DND-41 (cell line): ENCODE results near the gene RAP1B.

Source experiments
- CTCF ChIP-seq: IDR thresholded peaks from 2 replicates; pipeline ENCODE4 v1.5.1; 2012; ENCODE audit warnings: borderline replicate concordance, low read length, moderate library complexity, mild to moderate bottlenecking; ENCODE audit not compliant: poor library complexity, severe bottlenecking; ENCODE audit errors: extremely low read depth
- EZH2 ChIP-seq: IDR thresholded peaks from 3 replicates; pipeline ENCODE4 v1.6.1; 2012; ENCODE audit warnings: borderline replicate concordance, low read depth, mild to moderate bottlenecking, moderate library complexity, low read length, inconsistent platforms; ENCODE audit not compliant: severe bottlenecking

- TF ChIP-seq CTCF: no peak
- no peak for TF ChIP-seq EZH2
These were observed 28.7 kb downstream of the RAP1B start for GRCh38 chr12:68639396-68639767.
